ENCODE measurements around the gene PTPN22.

Gene PTPN22

GRCh38 chr1:113765306-113766230, 105.9 kb downstream of the PTPN22 start:
- DNase-seq (ENCODE audit: low read depth): no peak
- no peak overlapping the region for H3K4me3 ChIP-seq (ENCODE audit: low read depth, low read length)
- TF ChIP-seq MAX (IDR thresholded peaks at IDR 0.05; ENCODE audit: low read depth, low read length): no peak
- TF ChIP-seq POLR2A (IDR thresholded peaks at IDR 0.05; ENCODE audit: extremely low read depth, insufficient read length): no peak
- no peak for TF ChIP-seq CTCF (IDR thresholded peaks at IDR 0.05; ENCODE audit: low read depth, low read length)
- TF ChIP-seq MYC (IDR thresholded peaks at IDR 0.05; ENCODE audit: low read depth, low read length): no peak

Data from NB4 (cell line).